ENCODE measurements around the gene SFMBT2.

DNA sequence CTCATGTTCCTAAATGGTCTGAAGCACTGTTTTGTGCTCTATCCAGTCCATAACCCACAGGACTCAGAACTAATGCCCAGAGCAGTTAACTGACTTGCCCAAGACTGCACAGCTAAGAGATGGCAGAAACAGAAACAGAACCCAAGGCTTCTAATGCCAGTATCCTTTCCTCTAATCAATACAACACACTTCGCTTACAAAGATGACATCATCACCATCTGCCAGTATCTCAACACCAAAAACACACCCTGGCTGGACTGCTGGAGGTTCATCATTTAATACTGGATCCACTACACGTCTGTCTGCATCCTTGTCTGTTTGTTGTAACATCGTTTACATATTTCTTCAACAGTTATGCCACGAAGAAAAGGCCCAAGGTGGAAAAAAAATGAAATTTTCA, 165.3 kb downstream of the SFMBT2 start:
- TF ChIP-seq, protein P1, sequence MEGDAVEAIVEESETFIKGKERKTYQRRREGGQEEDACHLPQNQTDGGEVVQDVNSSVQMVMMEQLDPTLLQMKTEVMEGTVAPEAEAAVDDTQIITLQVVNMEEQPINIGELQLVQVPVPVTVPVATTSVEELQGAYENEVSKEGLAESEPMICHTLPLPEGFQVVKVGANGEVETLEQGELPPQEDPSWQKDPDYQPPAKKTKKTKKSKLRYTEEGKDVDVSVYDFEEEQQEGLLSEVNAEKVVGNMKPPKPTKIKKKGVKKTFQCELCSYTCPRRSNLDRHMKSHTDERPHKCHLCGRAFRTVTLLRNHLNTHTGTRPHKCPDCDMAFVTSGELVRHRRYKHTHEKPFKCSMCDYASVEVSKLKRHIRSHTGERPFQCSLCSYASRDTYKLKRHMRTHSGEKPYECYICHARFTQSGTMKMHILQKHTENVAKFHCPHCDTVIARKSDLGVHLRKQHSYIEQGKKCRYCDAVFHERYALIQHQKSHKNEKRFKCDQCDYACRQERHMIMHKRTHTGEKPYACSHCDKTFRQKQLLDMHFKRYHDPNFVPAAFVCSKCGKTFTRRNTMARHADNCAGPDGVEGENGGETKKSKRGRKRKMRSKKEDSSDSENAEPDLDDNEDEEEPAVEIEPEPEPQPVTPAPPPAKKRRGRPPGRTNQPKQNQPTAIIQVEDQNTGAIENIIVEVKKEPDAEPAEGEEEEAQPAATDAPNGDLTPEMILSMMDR (IDR thresholded peaks at IDR 0.05; ENCODE audit: low read depth, low read length, poor library complexity, severe bottlenecking): no peak
- TF ChIP-seq EZH2phosphoT487 (IDR thresholded peaks at IDR 0.05; ENCODE audit: borderline replicate concordance, low read length): no peak
